HEK293T (cell line): ENCODE results near the gene ANO10.

Source experiments
- BHLHE40 ChIP-seq: fragments of 450-650 bp; IDR thresholded peaks from 2 replicates; pipeline ENCODE4 v1.6.1; 2016; ENCODE audit warnings: mild to moderate bottlenecking, moderate library complexity, borderline replicate concordance
- CTBP1 ChIP-seq: fragments of 450-650 bp; IDR thresholded peaks from 2 replicates; pipeline ENCODE4 v1.6.1; 2016; ENCODE audit warnings: borderline replicate concordance
- ELF4 ChIP-seq: fragments of 450-650 bp; IDR thresholded peaks from 2 replicates; pipeline ENCODE4 v1.6.1; 2017; ENCODE audit warnings: antibody characterized with exemption
- FOXK2 ChIP-seq: fragments of 450-650 bp; IDR thresholded peaks from 2 replicates; pipeline ENCODE4 v1.6.1; 2016; ENCODE audit warnings: mild to moderate bottlenecking
- FOXM1 ChIP-seq: fragments of 450-650 bp; IDR thresholded peaks from 2 replicates; pipeline ENCODE4 v1.6.1; 2017; ENCODE audit warnings: mild to moderate bottlenecking, borderline replicate concordance
- HDGF ChIP-seq: fragments of 450-650 bp; IDR thresholded peaks from 2 replicates; pipeline ENCODE4 v1.6.1; 2017; ENCODE audit warnings: antibody characterized with exemption, borderline replicate concordance
- L3MBTL2 ChIP-seq: fragments of 450-650 bp; conservative IDR thresholded peaks from 2 replicates; pipeline ENCODE4 v1.6.1; 2016; ENCODE audit warnings: mild to moderate bottlenecking
- NFRKB ChIP-seq: fragments of 450-650 bp; IDR thresholded peaks from 2 replicates; pipeline ENCODE4 v1.6.1; 2016; ENCODE audit warnings: mild to moderate bottlenecking, moderate library complexity
- SP1 ChIP-seq: fragments of 450-650 bp; IDR thresholded peaks from 2 replicates; pipeline ENCODE4 v1.6.1; 2017
- SUZ12 ChIP-seq: fragments of 450-650 bp; IDR thresholded peaks from 2 replicates; pipeline ENCODE4 v1.6.1; 2016; ENCODE audit warnings: mild to moderate bottlenecking

DNA sequence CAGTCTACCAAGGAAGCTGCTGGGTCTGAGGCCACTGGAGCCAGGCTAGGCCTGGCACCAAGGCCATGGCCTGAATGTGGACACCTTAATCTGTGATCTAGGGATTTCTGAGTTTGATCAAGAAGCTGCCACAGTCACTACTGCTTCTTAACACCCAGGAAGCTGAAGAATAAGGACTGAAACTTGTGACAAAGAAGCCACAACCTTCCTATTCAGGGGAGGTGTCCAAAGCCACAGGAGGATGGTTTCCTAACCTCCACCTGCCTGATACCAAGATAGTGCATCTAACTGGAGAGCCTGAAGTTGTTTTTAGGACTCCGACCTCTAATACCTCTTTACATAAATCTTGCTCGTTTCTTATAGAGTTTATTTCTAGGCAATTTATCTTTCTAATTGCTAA lies 5.5 kb upstream of the ANO10 start:
- TF ChIP-seq L3MBTL2 (no peak), FOXM1 (no peak), ELF4 (no peak), HDGF (no peak), SUZ12 (no peak), NFRKB (no peak), FOXK2 (no peak), SP1 (no peak), CTBP1 (no peak), BHLHE40 (no peak)
